Fibroblast of lung (primary cell): ENCODE data around the gene TEAD3.

Source experiments
- EZH2 ChIP-seq: IDR thresholded peaks from 2 replicates; pipeline ENCODE4 v1.5.1; 2012; ENCODE audit warnings: low read length, control low read depth, mild to moderate bottlenecking; ENCODE audit errors: missing control alignments
- TF ChIP-seq, protein P1 (sequence below), 2 donors: IDR thresholded peaks in 1 of 2; conservative IDR thresholded peaks in 1 of 2; 1 replicate in 1 of 2; 2 replicates in 1 of 2; pipeline ENCODE4 v1.5.1; 2011 to 2012; ENCODE audit warnings: low read length in 2 of 2, control low read depth in 1 of 2, inconsistent platforms in 1 of 2, low read depth in 1 of 2, mild to moderate bottlenecking in 1 of 2

DNA sequence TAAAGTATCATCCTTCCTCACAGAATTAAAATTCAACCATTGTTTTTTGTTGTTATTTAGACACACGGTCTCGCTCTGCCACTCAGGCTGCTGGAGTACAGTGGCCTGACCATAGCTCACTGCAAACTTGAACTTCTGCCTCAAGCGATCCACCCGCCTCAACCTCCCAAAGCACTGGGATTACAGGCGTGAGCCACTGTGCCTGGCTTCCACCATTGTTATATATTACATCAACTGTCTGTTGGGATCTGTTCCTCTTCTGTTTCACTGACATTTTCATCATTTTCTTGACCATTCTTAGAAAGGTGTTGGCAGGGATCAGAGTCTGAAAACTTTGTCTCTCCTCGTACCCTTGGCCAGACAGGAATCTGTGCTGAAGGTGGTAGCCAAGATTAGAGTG lies 37.1 kb upstream of the TEAD3 start:
- TF ChIP-seq EZH2: no peak
- TF ChIP-seq, protein P1, sequence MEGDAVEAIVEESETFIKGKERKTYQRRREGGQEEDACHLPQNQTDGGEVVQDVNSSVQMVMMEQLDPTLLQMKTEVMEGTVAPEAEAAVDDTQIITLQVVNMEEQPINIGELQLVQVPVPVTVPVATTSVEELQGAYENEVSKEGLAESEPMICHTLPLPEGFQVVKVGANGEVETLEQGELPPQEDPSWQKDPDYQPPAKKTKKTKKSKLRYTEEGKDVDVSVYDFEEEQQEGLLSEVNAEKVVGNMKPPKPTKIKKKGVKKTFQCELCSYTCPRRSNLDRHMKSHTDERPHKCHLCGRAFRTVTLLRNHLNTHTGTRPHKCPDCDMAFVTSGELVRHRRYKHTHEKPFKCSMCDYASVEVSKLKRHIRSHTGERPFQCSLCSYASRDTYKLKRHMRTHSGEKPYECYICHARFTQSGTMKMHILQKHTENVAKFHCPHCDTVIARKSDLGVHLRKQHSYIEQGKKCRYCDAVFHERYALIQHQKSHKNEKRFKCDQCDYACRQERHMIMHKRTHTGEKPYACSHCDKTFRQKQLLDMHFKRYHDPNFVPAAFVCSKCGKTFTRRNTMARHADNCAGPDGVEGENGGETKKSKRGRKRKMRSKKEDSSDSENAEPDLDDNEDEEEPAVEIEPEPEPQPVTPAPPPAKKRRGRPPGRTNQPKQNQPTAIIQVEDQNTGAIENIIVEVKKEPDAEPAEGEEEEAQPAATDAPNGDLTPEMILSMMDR (conservative IDR thresholded peaks at IDR 0.05 in 1 of 2, IDR thresholded peaks at IDR 0.05 in 1 of 2; ENCODE audit: low read depth in 1 of 2, low read length in 2 of 2): no peak
